SH-SY5Y (cell line): ENCODE measurements around the gene SMCHD1.

Experiments
- GATA2 ChIP-seq: IDR thresholded peaks from 2 replicates; pipeline ENCODE4 v1.6.1; 2011; ENCODE audit warnings: mild to moderate bottlenecking, low read depth, low read length
- GATA3 ChIP-seq: IDR thresholded peaks from 2 replicates; pipeline ENCODE4 v1.6.1; 2011; ENCODE audit warnings: low read depth, mild to moderate bottlenecking, low read length, moderate library complexity

GRCh38 chr18:2818281-2818680, 162.8 kb downstream of the SMCHD1 start:
- TF ChIP-seq GATA2: no peak
- TF ChIP-seq GATA3: no peak
